Keratinocyte (primary cell): ENCODE results near the gene ARCN1.

ENCODE experiments used
- CTCF ChIP-seq, 3 experiments: IDR thresholded peaks in 1 of 3; conservative IDR thresholded peaks in 1 of 3; optimal IDR thresholded peaks in 1 of 3; 2 replicates in 2 of 3; 3 replicates in 1 of 3; pipeline versions ENCODE3 to v1.5.1; 2011; ENCODE audit warnings: low read length in 3 of 3, mild to moderate bottlenecking in 3 of 3, moderate library complexity in 2 of 3, control low read depth in 1 of 3, inconsistent platforms in 1 of 3; ENCODE audit not compliant: insufficient read depth in 2 of 3; ENCODE audit errors: extremely low read depth in 1 of 3
- EZH2 ChIP-seq: IDR thresholded peaks from one replicate; pipeline ENCODE4 v1.6.1; 2012; ENCODE audit warnings: inconsistent platforms, mild to moderate bottlenecking, low read length, moderate library complexity

DNA sequence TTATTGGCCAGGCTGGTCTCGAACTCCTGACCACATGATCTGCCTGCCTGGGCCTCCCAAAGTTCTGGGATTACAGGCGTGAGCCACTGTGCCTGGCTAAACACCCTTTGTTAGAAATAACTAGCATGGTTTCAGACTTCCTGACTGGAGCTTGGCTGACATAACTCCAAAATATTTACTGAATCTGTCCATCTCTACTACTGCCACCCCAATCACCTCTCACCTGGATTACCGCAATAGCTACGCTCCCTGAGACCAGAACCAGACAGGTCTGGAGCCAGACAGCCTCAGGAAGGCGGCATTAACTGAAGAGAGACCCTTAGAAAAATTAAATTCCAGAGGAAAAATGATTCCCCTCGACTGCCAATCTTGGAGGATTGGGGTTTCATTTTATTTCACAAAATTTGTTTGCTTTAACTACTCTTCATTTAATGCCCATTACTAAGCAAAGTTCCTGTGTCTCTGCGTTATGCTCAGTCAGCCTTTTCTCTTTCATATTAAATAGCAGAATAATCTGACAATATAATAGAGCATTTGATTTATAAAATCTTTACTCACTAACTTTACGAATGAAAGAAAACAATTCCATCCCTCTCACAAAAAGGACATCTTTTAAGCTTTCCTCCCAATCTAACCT is 28.1 kb upstream of the ARCN1 start:
- TF ChIP-seq CTCF (optimal IDR thresholded peaks at IDR 0.05 in 1 of 3, IDR thresholded peaks at IDR 0.05 in 1 of 3, conservative IDR thresholded peaks at IDR 0.05 in 1 of 3; ENCODE audit: extremely low read depth in 1 of 3, insufficient read depth in 2 of 3, low read length in 3 of 3) (no peak), EZH2 (no peak)
